ENCODE data around the gene ITGB6. TPM values are rescaled to one million over a fixed set of nuclear protein-coding genes. Genes with fewer than 3 reads are reported as not detected.

The ITGB6 gene, protein sequence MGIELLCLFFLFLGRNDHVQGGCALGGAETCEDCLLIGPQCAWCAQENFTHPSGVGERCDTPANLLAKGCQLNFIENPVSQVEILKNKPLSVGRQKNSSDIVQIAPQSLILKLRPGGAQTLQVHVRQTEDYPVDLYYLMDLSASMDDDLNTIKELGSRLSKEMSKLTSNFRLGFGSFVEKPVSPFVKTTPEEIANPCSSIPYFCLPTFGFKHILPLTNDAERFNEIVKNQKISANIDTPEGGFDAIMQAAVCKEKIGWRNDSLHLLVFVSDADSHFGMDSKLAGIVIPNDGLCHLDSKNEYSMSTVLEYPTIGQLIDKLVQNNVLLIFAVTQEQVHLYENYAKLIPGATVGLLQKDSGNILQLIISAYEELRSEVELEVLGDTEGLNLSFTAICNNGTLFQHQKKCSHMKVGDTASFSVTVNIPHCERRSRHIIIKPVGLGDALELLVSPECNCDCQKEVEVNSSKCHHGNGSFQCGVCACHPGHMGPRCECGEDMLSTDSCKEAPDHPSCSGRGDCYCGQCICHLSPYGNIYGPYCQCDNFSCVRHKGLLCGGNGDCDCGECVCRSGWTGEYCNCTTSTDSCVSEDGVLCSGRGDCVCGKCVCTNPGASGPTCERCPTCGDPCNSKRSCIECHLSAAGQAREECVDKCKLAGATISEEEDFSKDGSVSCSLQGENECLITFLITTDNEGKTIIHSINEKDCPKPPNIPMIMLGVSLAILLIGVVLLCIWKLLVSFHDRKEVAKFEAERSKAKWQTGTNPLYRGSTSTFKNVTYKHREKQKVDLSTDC
- total RNA-seq = under 0.01 and 0.06 TPM in 2 replicates

DNA sequence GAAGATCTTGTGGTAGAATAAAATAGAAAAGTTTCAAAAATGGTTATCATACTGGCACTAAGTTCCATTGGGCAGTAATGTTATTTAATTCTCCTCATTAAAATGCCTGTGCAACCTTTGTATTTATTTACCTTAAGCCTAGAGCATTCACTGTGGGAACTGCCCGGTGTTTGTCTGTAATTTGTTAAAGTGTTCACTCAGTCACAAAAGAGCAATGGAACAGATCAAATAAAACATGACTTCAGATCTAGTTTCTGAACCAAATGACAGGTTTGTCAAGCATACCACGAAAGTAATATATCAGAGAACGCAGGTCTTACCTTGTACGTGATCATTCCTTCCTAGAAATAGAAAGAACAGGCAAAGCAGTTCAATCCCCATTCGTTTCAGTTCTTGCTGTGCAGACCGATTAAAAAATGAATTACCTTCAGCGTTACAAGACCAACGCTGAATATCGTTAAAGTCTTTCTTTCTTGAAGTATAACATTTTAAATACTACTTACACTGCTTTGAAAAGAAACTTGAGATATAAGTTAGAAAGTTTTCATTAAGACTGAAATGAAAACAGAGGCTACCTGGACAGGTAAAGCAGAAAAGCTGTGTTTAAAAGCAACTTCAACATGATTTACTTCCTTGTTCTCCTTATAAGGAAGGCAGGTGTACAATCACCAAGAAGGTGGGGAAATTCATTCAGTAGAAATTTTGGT, at the start of gene ITGB6:
Gene ITGB6 (minus strand): TSS at position 590 of the 707 bp plus-strand sequence. CDS start 209 bp downstream, at position 381.

DNA sequence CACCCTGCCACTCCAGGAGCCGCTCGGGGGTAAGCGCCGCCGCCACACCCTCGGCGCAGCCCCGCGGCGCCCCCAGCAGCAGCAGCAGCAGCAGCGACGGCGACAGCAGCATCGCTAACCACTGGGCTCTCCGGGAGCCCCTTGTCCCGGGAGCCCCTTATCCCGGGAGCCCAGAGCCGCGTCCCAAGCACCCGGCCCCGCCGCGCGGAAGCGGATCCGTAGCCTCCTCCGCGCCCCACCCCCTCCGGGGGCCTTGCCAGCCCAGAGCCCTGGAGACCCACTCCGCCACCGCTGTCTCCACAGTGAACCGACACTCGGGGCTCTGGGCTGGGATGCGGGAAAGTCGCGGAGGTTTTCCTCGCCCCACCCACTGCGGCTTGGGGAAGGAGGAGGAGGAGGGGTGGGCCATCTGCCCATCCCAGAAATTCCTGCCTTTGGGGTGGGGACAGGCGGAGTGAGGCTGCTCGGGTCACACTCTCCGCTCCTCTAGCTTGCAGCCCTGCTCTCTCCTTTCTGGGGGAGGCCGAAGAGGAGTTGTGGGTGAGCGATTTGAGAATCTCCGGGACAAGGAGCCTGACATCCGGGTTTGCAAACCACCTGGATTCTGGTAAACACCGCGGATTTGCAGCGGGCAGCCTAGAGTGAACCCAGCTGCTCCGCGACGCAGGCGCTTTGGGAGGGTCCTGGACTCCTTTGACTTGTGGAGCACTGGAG, 137.6 kb downstream of the ITGB6 start, which contains the start of gene PLA2R1:
Gene PLA2R1 (minus strand): TSS at position 324 of the 714 bp plus-strand sequence. CDS start 212 bp downstream, at position 112.

Other genes starting within 250 kb of the ITGB6 start
- 50.0 and 68.2 TPM in 2 replicates for gene PLA2R1, start 137.7 kb downstream of the ITGB6 start, total RNA-seq